ENCODE data around the gene UHRF1.

Gene UHRF1

DNA sequence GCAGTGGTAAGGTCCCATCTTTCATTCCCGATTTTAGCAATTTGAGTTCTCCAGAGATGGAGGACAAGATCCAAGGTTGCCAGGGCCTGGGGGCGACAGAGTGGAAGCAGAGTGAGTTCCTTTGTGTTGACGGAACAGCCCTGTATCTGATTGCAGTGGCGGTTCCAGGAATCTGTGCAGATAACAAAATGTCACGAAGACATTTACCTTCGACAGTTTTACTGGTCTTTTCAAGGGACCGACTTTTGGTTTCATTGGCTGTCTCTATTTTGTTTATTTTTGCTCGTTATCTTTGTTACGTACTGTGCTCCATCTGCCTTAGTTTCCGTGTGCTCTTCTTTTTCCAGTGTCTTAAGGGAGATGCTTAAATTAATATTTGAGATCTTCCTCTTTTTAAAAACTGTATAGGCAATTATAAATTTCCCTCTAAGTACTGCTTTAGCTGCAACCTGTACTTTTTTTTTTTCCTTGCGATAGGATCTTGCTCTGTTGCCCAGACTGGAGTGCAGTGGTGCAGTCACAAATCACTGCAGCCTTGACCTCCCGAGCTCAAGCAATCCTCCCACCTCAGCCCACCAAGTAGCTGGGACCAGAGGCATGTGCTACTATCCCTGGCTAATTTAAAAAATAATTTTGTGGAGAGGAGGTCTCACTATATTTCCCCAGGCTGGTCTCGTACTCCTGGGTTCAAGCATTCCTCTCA lies 82.8 kb downstream of the UHRF1 start:
- DNase-seq: no peak

DNA sequence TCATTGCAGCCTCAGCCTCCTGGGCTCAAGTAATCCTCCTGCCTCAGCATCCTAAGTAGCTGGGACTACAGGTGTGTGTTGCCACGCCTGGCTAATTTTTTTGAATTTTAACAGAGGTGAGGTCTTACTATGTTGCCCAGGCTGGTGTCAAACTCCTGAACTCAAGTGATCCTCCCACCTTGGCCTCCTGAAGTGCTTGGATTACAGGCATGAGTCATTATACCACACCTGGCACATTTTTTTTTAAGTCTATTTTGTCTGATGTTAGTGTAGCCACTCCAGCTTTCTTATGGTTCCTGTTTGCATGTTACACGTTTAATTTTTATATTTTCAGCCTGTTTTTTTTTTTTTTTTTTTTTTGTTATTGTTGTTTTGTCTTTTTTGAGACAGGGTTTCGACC lies 84.4 kb downstream of the UHRF1 start:
- no peak for DNase-seq

DNA sequence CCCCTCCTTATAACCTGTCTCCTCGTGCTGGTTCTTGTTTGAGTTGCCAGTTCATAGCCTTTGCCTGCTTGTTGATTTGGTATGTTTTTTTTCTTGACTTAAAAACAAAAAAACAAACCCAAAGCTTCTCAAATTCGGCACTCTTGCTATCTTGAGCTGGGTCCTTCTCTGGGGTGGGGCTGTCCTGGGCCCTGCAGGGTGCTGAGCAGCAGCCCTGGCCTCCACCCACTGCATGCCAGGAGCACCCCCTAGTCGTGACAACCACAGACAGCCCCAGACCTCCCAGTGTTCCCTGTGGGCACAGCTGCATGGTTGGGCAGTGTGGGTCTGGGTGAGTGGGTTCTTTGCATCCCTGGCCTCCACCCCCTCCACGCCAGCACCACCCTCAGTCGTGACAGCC lies 87.4 kb downstream of the UHRF1 start:
- DNase-seq: no peak

DNA sequence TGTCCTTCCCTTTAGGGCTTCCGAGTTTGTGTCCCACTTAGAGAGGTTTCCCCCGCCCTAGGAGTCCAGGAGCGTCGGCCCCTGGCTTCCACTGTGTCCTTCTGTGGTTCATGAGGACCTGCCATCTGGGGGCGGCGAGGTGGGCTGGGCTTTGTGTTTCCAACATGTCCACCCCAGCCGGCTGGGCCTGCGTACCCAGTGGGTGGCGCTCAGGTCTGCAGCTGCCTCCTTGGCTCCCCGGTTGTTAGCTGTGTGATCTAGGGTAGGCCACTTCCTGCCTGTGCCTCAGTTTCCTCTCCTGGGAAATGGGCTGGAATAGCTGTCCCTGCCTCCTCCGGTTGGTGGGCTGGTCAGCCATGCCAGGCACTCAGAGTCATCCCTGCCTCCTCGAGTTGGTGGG lies 88.0 kb downstream of the UHRF1 start:
- no peak for DNase-seq

DNA sequence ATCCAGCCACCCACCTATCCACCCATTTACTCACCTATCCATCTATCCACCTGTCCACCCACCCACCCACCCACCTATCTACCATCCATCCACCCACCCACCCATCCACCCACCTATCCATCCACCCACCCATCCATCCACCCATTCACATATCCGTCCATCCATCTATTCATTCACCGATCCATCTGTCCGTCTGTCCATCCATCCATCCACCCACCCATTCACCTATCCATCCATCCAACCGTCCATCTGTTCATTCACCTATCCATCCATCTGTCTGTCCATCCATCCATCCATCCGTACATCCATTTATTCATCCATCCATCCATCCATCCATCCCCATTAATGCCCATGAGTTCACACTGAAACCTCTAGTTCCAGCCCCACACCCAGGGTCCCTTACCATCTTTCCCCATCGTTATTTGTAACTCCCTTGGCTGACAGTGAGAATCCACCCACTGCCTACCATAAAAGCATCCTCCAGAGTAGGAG lies 90.9 kb downstream of the UHRF1 start:
- no peak for DNase-seq

DNA sequence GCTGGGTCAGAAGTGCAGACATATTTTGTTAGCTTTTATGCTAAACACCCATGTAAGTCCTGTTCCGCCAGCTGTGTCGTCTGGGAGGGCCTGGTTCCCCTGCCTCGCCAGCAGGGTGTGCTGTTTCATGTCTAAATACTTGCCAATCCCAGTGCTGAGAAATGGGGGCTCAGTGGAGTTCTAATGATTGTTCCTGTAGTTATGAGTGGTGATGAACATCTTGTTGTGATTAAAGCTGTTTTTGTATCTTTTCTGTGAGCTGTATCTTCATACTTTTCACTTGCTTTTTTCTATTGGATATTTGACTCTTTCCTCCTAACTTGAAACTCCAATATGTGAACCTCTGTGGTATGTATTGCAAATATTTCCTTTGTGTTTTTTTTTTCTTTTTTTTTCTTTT lies 92.3 kb downstream of the UHRF1 start:
- no peak for DNase-seq

DNA sequence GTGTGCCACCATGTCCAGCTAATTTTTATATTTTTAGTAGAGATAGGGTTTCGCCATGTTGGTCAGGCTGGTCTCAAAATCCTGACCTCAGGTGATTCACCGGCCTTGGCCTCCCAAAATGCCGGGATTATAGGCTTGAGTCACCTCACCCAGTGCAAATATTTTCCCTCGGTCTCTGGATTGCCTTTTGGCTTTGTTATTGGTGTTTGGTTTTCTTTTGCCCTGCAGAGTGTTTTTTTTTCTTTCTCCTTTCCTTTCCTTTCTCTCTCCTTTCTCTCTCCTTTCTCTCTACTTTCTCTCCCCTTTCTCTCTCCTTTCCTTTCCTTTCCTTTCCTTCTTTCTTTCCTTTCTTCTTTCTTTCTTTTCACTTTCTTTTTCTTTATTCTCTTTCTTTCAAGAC lies 92.8 kb downstream of the UHRF1 start:
- no peak for DNase-seq

DNA sequence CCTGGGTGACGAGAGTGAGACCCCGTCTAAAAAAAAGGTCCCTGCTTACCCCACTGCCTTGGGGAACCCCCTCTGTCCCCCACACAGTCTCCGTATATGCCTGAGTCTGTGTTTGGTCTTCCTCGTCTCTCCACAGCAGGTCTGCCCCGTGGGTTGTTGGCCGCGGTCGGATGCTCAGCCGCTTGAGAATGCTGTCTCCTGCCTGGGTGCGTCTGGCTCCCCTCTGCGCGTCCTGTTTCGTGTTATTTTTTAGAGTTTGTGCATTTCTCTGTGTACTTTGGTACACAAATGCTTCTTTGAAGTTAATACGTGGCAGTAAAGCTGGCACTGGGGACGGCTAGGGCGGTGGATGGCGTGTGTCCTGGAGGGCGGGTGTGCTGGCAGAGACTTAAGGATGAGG lies 94.5 kb downstream of the UHRF1 start:
- no peak for DNase-seq

DNA sequence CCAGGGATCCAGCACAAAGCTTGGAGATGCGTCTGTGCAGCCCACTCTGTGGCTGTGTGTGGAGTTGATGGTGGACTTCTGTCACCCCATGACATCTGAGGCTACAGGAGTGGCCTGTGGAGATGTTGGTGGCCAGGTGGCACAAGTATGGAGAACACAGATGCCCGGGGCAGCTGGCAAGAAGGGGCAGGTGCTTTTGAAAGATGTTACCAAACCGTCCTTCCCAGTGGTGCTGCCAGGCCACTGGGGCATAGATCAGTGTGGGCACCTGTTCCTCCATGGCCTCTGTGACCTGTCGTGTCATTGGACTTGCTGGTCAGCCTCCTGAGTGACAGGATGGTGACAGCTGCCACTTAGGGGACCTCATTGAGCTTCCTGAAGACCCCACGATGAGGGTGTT lies 95.8 kb downstream of the UHRF1 start:
- DNase-seq: no peak

DNA sequence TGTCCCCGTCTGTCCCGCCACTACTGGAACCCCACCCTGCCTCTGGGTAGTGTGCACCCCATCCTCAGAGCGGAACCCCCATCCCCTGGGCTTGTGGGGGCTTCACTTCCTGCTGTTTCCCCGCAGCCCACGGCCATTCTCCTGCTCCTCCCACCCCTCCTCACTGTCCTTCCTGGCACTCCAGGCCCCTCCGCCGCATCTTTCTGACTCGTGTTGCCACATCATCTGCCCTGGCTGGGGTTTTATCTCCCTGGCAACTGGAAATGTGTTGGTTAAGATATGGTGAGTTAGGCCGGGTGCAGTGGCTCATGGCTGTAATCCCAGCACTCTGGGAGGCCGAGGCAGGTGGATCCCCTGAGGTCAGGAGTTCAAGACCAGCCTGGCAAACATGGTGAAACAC lies 96.9 kb downstream of the UHRF1 start:
- DNase-seq: no peak

DNA sequence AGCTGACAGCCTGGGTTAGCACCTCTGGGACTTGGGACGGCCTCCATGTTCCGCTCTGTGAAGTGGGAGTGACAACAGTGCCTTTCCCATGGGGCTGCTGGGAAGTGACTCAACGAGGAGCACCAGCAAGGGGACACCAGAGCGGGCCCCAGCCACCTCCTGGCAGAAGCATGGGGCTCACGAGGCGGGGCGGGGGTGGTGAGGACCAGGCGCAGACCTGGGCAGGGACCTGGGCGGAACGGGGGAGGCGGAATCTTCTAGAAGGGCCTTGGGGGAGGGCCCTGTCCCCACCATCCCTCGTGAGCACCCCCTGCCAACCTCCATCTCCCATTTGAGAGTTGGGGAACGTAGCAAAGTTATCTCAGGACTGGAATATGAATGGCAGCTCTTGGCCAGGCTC lies 97.5 kb downstream of the UHRF1 start:
- no peak for DNase-seq

Measured in eye (tissue), 1 donor.